Measurements from ENCODE around the gene TMSB4Y.
A peak's percentile ranks its signal among the peaks of the same experiment; 100 is the strongest.

TMSB4Y gene

GRCh38 chrY:13703568-13703968, at the start of gene TMSB4Y:
Gene TMSB4Y, plus strand, starts transcription at chrY:13703899.
- DNase-seq (ENCODE audit: low read depth in 2 of 2), result peak; percentile 21 to 27

GRCh38 chrY:13664162-13664561, 39.5 kb upstream of the TMSB4Y start:
- DNase-seq (ENCODE audit: low read depth in 2 of 2), result no peak

- no peak for DNase-seq (ENCODE audit: low read depth in 2 of 2)
Measured at GRCh38 chrY:13671122-13671521, 32.6 kb upstream of the TMSB4Y start.

GRCh38 chrY:13702276-13702675, 1.4 kb upstream of the TMSB4Y start:
- no peak for DNase-seq (ENCODE audit: low read depth in 2 of 2)

- DNase-seq (ENCODE audit: low read depth in 2 of 2), result no peak
Measured at GRCh38 chrY:13704121-13704930, 627 bp downstream of the TMSB4Y start.

- no peak for DNase-seq (ENCODE audit: low read depth in 2 of 2)
Measured at GRCh38 chrY:13705197-13705596, 1.5 kb downstream of the TMSB4Y start.

GRCh38 chrY:13708038-13708437, 4.3 kb downstream of the TMSB4Y start:
- no peak for DNase-seq (ENCODE audit: low read depth in 2 of 2)

GRCh38 chrY:13718996-13719395, 15.3 kb downstream of the TMSB4Y start:
- no peak for DNase-seq (ENCODE audit: low read depth in 2 of 2)

- DNase-seq (ENCODE audit: low read depth in 2 of 2), result no peak
Measured at GRCh38 chrY:13729517-13729916, 25.8 kb downstream of the TMSB4Y start.

GRCh38 chrY:13738618-13739017, 34.9 kb downstream of the TMSB4Y start:
- DNase-seq (ENCODE audit: low read depth in 2 of 2), result no peak

- DNase-seq (ENCODE audit: low read depth in 2 of 2), result no peak
Measured at GRCh38 chrY:13751289-13752071, 47.8 kb downstream of the TMSB4Y start.

- DNase-seq (ENCODE audit: low read depth in 2 of 2), result no peak
Measured at GRCh38 chrY:13754661-13755060, 51.0 kb downstream of the TMSB4Y start.

All from stimulated activated CD4-positive, alpha-beta T cell treated with anti-CD3 and anti-CD28 coated beads, Interleukin-1b, Interleukin-23, amount 100 ng/mL, for 1 hour (primary cell).